Mucosa of rectum (tissue), 2 donors: ENCODE data around the gene CNGA4.

Experiments
- H3K27ac ChIP-seq, 2 donors: one replicate each; pipeline ENCODE4 v1.7.0; 2013; ENCODE audit warnings: inconsistent platforms in 2 of 2, low read depth in 2 of 2, low read length in 2 of 2
- H3K27me3 ChIP-seq, 2 donors: one replicate each; pipeline ENCODE4 v1.7.0; 2013; ENCODE audit warnings: low read length in 2 of 2; ENCODE audit not compliant: control insufficient read depth in 2 of 2, insufficient read depth in 2 of 2
- H3K36me3 ChIP-seq, 2 donors: one replicate each; pipeline ENCODE4 v1.7.0; 2013; ENCODE audit warnings: low read length in 2 of 2; ENCODE audit not compliant: control insufficient read depth in 2 of 2, insufficient read depth in 2 of 2
- H3K4me1 ChIP-seq, 2 donors: one replicate each; pipeline ENCODE4 v1.7.0; 2013; ENCODE audit warnings: low read length in 2 of 2, mild to moderate bottlenecking in 1 of 2; ENCODE audit not compliant: control insufficient read depth in 2 of 2, insufficient read depth in 2 of 2
- H3K4me3 ChIP-seq, 2 donors: one replicate each; pipeline ENCODE4 v1.7.0; 2013; ENCODE audit warnings: low read length in 2 of 2
- H3K9ac ChIP-seq, 2 donors: one replicate each; pipeline ENCODE4 v1.7.0; 2013; ENCODE audit warnings: low read length in 2 of 2, low read depth in 1 of 2, mild to moderate bottlenecking in 1 of 2
- H3K9me3 ChIP-seq, 2 donors: one replicate each; pipeline ENCODE4 v1.7.0; 2013; ENCODE audit warnings: low read length in 2 of 2; ENCODE audit not compliant: control insufficient read depth in 2 of 2
- donor health status: healthy.
- donor health status: Normal muscosa, but diverticular disease.

Gene CNGA4

GRCh38 chr11:6223854-6224253 lies 15.0 kb upstream of the CNGA4 start:
- no peak overlapping the region for H3K4me3 ChIP-seq
- no peaks in the 10 kb centered on the region for H3K27me3 ChIP-seq
- peaks cover 42 to 49% of the 10 kb centered on the region in 2 donors for H3K36me3 ChIP-seq
- no peak overlapping the region for H3K9ac ChIP-seq
- no peak overlapping the region for H3K27ac ChIP-seq
- H3K9me3 ChIP-seq: no peaks in the 10 kb centered on the region
- peaks cover 11 to 20% of the 10 kb centered on the region in 2 donors for H3K4me1 ChIP-seq

DNA sequence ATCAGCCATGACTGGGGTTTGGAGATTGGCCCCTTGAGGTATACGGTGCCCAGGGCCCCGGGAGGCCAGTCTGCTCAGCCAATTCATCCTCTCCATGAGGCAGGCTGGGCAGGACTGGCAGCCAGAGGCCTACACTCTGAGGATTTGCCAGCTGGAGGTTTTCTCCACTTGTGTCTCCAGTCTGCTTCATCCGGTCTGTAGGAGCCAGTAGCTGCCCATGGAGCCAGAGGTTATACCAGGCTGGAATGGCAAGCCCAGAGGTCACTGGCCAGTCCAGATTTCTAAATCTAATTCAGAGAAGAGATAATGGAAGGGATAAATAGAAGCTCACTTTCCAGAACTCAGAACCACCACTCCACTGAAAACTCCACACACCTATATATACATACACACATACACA lies 14.5 kb upstream of the CNGA4 start:
- H3K27me3 ChIP-seq: no peaks in the 10 kb centered on the region
- no peak overlapping the region for H3K4me3 ChIP-seq
- no peak overlapping the region for H3K27ac ChIP-seq
- peaks cover 11 to 22% of the 10 kb centered on the region in 2 donors for H3K4me1 ChIP-seq
- H3K9ac ChIP-seq: no peak overlapping the region
- peaks cover 40 to 43% of the 10 kb centered on the region in 2 donors for H3K36me3 ChIP-seq
- H3K9me3 ChIP-seq: no peaks in the 10 kb centered on the region

GRCh38 chr11:6225024-6225423 lies 13.9 kb upstream of the CNGA4 start:
- Histone ChIP-seq H3K27ac (peak overlapping the region in 1 of 2 donors; percentile 78), H3K4me1 (peaks cover 8 to 24% of the 10 kb centered on the region in 2 donors), H3K4me3 (no peak overlapping the region), H3K9me3 (no peaks in the 10 kb centered on the region), H3K9ac (no peak overlapping the region), H3K36me3 (peaks cover 37 to 38% of the 10 kb centered on the region in 2 donors), H3K27me3 (no peaks in the 10 kb centered on the region)

DNA sequence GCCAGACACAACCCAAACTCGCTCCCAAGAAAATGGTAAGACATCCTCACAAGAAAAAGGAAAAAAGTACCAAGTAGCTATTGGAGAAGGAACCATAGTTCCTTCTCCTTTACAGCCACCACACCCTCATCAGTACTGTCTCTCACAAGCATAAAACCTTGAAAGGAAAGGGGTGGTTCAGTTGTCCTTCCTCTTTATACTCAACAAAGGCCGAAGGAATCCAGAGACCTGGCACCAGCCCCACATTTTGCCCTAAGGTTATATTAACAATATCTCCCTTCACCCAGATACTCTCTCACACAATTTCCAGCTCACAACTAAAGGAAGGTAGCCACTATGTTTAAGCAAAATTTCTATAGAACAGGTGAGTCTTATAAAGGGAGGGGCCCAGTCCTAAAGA lies 13.0 kb upstream of the CNGA4 start:
- H3K4me3 ChIP-seq: peak overlapping the region in 1 of 2 donors; percentile 13
- H3K27ac ChIP-seq: peak overlapping the region; percentile 78

GRCh38 chr11:6228520-6228919 lies 10.4 kb upstream of the CNGA4 start:
- no peaks in the 10 kb centered on the region for H3K9me3 ChIP-seq
- H3K9ac ChIP-seq: peak overlapping the region in 1 of 2 donors; percentile 29
- H3K27me3 ChIP-seq: no peaks in the 10 kb centered on the region
- H3K36me3 ChIP-seq: peaks cover 10% of the 10 kb centered on the region in 2 donors
- H3K4me3 ChIP-seq: peak overlapping the region; percentile 58 to 77
- H3K27ac ChIP-seq: peak overlapping the region; percentile 87 to 88
- peaks cover 24 to 35% of the 10 kb centered on the region in 2 donors for H3K4me1 ChIP-seq

More for the DNA sequence above, 13.0 kb upstream of the CNGA4 start:
- Histone ChIP-seq H3K27me3 (no peaks in the 10 kb centered on the region), H3K36me3 (peaks cover 32% of the 10 kb centered on the region in 2 donors), H3K9ac (no peak overlapping the region), H3K4me1 (peaks cover 14 to 31% of the 10 kb centered on the region in 2 donors), H3K9me3 (no peaks in the 10 kb centered on the region)

DNA sequence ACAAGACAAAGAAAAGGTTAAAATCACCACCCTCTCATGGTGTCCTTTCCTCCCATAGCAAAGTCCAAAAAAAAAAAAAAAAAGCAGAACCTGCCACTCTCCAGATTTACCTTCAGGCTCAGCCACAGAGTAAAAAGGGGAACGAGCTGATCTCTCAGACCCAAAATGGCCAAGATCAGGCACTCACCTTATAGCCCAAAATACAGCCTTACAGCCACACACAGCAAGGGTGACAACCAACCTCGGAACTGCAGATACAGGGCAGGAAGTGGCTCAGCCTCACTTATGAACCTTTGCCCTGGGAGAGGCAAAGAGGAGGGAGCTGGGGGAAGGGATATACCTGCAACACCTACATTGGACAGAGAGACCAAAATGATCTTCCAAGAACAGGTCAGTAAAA lies 9.0 kb upstream of the CNGA4 start:
- Histone ChIP-seq H3K9me3 (no peaks in the 10 kb centered on the region), H3K36me3 (no peaks in the 10 kb centered on the region), H3K27me3 (no peaks in the 10 kb centered on the region), H3K4me1 (peaks cover 28 to 38% of the 10 kb centered on the region in 2 donors), H3K27ac (peak overlapping the region; percentile 87 to 88), H3K4me3 (peak overlapping the region; percentile 58 to 77), H3K9ac (peak overlapping the region; percentile 66 to 73)

DNA sequence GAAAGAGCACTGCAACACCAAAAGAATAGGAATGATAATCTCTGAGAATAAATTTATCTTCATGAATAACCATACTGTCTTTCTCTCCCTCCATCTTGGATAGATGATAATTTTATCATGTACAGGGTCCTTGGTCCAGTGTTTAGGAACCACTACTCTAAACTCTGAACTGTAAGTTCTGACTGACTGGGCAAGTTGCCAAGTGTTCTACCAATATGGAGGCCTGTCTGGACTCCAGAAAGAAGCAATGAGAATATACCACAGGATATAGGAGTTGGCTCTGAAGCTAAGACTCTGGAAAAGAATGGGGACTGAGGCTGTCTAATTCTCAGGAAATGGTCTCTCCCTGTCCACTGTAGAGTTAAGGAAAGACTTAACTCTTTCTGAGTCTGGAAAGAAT lies 6.0 kb upstream of the CNGA4 start:
- Histone ChIP-seq H3K27me3 (no peaks in the 10 kb centered on the region), H3K9me3 (no peaks in the 10 kb centered on the region), H3K27ac (no peak overlapping the region), H3K9ac (no peak overlapping the region), H3K4me1 (peaks cover 20 to 28% of the 10 kb centered on the region in 2 donors), H3K4me3 (peak overlapping the region in 1 of 2 donors; percentile 95), H3K36me3 (no peaks in the 10 kb centered on the region)

DNA sequence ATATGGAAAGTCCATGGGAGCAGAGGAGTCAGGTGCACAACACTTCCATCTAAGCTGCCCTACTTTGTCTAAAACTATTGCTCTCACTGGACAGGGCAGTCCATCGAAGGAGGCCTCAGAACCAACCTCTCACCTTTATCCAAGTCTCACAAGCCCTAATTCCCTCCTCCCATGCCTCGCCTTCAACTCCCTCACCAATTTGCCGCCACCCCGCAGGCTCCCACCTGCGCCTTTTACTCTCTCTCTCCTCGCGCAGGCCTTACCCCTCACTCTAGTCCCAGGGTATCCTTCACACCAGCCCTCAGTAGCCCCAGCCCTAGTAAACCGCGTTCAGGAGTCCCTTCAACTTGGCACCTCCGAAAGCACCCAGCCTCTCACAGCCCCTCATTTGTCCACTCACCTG lies 4.9 kb upstream of the CNGA4 start:
- Histone ChIP-seq H3K36me3 (no peaks in the 10 kb centered on the region), H3K27ac (peak overlapping the region; percentile 93), H3K4me1 (peaks cover 20% of the 10 kb centered on the region in 2 donors), H3K27me3 (no peaks in the 10 kb centered on the region), H3K9ac (peak overlapping the region; percentile 96), H3K9me3 (no peaks in the 10 kb centered on the region), H3K4me3 (peak overlapping the region; percentile 95 to 99)

DNA sequence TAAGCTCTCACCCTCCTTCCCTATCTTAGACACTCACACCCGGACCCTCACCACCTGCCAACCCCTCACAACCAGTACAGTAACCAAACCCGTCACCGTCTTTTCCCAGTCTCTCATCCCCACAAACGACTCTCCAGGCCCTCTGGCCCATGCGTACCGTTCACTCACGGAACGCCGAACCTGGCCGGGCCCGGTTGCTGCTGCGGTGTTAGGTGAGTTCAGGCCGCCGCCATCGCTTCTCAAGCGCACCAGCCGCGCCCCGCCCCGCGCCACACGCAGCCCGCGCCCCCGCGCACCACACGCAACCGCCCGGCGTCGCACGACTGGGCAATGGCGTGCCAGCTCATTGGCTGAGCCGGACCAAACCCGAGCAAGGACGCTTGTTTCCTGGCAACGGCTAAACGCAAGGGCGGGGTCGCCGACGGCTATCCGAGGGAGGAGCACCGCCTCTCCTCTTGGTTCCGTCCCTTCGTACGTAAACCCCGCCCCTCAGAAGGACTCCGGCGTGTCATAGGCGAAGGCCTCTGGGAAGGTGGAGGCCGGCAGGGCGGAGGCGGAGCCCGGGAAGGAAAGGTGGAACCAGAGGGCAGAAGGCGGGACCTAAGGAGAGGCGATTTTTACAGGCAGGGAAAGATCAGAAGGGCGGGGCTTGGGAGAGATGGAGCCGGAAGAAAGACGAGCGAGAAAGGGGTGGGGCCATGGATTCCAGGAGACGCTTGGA lies 4.3 kb upstream of the CNGA4 start, which contains the start of gene FHIP1B:
FHIP1B (minus strand) TSS at position 250 of the 721 bp plus-strand sequence. CDS start 10,120 bp downstream, outside the sequence.
- no peaks in the 10 kb centered on the region for H3K36me3 ChIP-seq
- H3K27me3 ChIP-seq: no peaks in the 10 kb centered on the region
- H3K4me1 ChIP-seq: peaks cover 18 to 20% of the 10 kb centered on the region in 2 donors
- peak within 1 kb of the TSS; percentile 96 for H3K9ac ChIP-seq
- peak within 1 kb of the TSS; percentile 93 to 96 for H3K27ac ChIP-seq
- no peaks in the 10 kb centered on the region for H3K9me3 ChIP-seq
- peak within 1 kb of the TSS; percentile 95 to 99 for H3K4me3 ChIP-seq

- no peaks in the 10 kb centered on the region for H3K36me3 ChIP-seq
- peaks cover 4 to 11% of the 10 kb centered on the region in 2 donors for H3K4me1 ChIP-seq
- H3K9ac ChIP-seq: no peak overlapping the region
- no peaks in the 10 kb centered on the region for H3K9me3 ChIP-seq
- no peak overlapping the region for H3K27ac ChIP-seq
- H3K27me3 ChIP-seq: no peaks in the 10 kb centered on the region
- no peak overlapping the region for H3K4me3 ChIP-seq
These were observed 1.6 kb upstream of the CNGA4 start for GRCh38 chr11:6237266-6237665.
